RCC 7860 (cell line): ENCODE measurements around the gene KIAA1328.
"Not testable (repeated sequence)": the region's sequence is repeated elsewhere in the genome, so short reads cannot be mapped to it uniquely, and the experiment has no call there.

ENCODE experiments used
- DNase-seq: peaks from one replicate; pipeline ENCODE4 v3.0.0-alpha.2; 2015; ENCODE audit warnings: low spot score
- FAIRE-seq: peaks from 2 replicates; lab custom pipeline; 2012; peaks lifted over from hg19 to GRCh38; lab: Jason Lieb, UNC

Gene KIAA1328

DNA sequence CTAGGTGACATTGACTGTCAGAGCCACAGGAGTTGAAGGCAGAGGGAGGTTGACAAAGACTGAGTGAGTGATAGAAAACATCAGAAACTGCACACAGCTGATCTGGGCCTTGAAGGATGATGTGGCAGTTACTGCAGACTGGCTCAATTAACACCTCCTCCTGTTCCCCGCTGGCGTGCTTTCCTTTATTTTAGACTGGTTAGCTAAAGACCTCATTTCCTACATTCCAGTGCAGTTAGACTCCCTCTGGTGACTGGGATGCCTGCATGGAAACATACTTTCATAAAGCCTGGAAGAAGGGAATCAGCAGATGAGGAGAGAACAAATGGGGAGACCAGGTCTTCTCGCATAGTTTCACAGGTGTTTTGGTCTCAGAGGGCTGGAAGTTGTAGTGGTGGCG lies 7.2 kb upstream of the KIAA1328 start:
- DNase-seq (no peak), FAIRE-seq (no peak)

DNA sequence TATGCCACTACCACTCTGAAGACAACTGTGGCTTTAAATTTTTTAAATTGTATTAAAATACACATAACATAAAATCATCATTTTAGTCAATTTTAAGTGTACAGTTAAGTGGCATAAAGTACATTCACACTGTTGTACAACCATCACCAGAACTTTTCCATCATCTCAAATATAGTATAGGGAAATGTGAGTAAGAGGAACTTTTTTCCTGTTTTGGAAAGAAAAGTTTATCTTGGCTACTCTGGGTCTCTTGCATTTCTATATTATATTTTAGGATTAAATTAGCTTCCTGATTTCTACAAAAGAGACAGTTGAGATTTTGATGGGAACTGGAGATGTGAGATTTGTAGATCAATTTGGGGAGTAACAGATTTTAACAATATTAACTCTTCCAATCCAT lies 3.4 kb upstream of the KIAA1328 start:
- no peak for FAIRE-seq

DNA sequence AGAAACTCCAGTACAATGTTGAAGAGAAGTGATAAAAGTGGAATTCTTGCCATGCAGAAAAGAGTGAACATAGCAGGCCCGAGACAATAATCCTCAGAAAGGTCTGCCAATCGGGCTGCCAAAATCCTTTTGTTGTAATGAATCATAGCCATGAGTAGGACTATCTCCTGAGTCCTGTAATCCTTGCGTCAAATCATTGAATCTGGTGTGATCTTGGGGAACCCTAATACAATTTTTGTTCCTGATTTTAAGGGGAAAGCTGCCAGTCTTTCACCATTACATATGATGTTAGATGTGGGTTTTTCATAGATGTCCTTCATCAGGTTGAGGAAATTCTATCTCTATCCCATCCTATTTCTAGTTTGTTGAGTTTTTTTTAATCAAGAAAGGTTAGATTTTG lies 2.4 kb upstream of the KIAA1328 start:
- no peak for DNase-seq
- FAIRE-seq, result no peak

More for the DNA sequence above, 3.4 kb upstream of the KIAA1328 start:
- no peak for DNase-seq

DNA sequence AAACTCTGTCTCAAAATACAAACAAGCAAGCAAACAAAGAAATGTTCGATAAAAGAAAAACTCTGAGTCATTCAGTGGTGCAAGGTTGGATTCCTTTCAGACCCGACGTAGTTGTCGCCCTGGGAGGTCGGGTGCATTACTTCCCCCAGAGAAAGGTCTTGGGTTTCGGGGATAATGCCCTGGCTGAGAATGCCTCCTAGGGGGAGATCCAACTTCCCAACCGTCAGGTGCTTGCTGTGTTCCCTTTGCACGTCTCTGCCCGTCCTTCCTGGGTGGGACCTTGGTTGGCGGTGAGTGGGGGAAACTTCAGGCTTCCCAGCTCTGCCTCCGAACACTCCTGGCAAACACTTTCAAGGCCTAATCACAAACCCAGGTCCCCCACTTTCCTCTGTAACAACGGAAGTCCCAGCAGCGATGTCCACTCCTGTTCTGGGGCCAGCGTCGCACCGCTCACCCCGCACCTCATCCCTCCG lies 734 bp upstream of the KIAA1328 start:
- no peak for FAIRE-seq
- peak; percentile 8 for DNase-seq

DNA sequence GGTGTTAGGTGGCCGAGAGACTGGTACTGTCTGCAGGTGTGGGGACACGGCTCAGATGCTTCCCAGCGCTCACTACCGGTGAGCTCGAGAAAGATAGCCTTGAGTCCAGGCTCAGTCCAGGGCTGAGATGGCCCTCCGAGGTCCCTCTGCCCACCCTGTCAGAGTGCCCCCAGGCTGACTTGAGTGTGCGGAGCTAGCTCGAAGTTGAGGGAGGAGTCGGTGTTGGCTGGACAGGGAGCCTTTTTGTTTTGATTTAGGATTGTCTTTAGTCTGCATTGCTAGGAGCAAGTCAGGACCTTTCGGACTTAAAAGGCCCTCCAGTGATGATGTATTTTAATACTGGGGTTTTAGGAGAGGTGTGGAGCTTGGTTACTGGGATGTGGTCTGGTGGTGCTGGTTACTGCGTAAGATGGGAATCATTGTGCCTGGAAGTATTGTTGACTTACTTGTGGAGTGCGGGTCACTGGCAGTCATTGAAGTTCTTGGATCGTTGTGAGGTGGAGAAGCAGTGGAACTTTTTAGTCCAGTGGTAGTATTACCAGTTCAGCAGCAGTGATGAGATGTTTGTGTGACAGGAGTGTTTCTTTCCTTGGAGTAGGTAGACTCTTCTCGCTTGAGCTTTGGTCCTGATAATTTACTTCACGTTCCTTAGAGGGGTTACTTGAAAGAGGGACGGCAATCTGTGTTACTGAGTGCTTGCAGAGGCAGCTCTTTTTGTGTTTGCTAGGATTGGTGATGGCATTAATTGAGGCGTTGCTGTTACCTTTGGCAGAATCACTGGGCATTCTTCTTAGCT lies 633 bp downstream of the KIAA1328 start:
- DNase-seq (peak; percentile 4), FAIRE-seq (no peak)

DNA sequence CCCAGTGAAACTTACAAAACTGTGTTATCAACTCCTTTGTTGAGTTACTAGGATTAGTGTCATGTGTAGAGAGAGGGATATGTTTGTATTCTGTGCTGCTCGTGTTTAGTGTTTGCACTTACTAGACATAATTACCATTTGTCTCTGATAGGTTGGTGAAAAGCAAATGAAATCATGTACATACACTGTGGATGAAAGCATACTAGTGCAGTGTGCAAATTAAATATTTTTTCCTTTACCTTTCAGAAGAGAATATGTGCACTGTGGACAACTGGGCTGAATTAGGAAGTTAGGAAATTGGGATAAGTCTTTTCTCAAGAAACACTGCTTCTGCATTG lies 1.2 kb downstream of the KIAA1328 start:
- DNase-seq (no peak), FAIRE-seq (no peak)

DNA sequence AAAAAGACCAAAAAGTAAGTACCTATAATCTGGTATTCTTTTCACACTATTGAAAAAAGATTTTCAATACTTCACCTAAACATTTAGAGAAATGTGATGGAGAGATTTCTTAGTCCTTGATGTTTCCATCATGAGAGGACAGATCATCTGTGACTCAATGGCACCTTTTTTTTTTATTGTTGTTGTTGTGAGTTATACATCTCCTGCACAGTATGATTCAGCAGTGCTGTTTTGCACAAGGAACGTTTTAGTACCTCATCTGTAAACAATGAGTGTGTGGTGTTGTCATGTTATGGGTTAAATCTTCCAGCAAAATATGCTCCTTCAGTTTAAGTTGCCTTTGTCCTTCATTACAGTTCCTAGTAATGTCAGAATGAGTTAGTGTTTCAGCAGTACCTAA lies 2.2 kb downstream of the KIAA1328 start:
- FAIRE-seq, result no peak
- no peak for DNase-seq

DNA sequence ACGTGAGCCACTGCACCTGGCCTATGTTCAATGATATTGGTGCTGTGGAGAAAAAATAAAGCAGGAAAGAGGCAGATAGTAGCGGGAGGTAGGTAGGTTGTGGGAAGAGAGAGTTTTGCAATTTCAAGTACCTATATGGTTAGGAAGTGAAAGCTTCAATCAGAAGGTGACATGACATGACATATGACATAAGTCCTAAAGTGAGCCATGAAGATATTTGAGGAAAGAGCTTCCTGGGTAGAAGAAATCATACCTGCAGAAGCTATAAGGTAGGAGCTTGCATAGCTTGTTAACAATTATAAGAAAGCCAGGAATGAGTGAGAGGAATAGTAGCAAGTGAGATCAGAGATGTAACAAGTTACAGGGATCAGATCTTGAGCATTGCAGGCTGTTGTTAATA lies 4.2 kb downstream of the KIAA1328 start:
- DNase-seq (no peak), FAIRE-seq (no peak)

DNA sequence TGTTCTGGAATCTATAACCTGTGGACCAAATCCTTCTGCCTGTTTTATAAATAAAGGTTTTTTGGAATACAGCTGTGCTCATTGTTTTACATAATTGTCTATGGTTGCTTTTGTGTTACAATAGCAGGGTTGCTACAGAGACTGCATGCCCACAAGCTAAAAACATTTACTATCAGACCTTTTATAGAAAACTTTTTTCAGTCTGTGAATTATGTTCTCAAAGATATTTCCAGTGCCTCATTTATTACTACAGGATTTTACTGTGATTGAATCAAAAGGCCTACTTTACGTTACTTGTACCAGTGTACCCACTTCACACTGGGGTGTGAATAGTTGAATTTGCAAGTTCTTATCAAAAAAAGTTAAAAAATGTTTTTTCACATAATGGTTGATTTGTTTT lies 7.0 kb downstream of the KIAA1328 start:
- FAIRE-seq (no peak), DNase-seq (no peak)

DNA sequence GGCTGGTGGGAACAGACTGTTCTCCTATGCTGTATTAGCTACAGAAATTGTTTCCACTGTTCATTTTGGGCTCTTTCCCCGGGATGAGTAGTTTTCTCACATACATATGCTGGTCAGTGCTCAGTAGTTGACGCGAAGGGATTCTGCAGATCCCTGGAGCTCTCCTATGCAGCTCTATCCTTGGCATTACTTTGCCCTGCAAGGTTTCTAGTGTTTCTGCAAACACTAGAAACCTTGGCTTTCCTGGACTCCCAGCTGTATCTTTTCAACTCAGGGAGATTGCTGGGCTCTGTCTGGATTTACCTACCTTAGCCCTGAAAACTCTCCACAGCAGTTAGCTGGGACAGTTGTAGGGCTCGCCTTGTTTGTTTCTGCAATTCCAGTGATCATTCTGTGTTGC lies 10.9 kb downstream of the KIAA1328 start:
- DNase-seq (no peak), FAIRE-seq (no peak)

DNA sequence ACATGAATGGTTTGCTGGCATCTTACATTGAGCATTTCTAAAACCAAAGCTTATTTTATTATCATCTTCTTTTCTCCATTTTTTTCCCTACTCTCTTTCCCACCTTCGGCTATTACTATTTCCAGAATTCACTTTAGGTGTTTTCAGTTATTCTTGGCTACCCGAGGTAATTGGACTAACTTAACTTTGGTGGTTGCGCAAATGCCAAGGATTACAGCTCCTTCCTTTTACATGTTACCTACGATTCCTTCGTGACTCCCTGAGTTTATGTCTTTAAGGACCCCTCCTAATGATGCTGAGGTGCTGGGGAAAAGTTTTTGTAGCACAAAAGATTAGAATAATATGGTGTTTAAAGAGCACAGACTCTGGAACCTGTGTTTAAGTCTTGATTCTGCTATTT lies 14.3 kb downstream of the KIAA1328 start:
- no peak for FAIRE-seq
- no peak for DNase-seq

DNA sequence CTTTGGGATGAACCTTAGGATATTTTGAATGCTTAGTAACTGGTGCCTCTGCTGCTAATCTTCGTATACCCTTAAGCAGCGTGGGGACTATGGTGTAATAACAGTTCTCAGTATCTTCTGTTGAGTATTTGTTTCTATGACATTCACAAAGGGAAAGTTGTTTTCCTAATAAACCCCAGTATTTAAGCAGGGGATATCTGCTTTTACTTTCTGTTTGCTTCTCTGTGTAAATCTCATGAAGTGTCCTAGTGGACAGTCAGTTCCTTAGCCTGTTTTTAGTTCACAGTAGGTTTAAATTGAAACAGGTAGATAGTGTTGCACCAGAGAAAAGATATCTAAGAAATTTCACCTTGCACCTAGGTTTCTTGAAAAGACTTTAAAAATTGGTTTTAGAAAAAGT lies 14.9 kb downstream of the KIAA1328 start:
- no peak for FAIRE-seq
- DNase-seq, result no peak

DNA sequence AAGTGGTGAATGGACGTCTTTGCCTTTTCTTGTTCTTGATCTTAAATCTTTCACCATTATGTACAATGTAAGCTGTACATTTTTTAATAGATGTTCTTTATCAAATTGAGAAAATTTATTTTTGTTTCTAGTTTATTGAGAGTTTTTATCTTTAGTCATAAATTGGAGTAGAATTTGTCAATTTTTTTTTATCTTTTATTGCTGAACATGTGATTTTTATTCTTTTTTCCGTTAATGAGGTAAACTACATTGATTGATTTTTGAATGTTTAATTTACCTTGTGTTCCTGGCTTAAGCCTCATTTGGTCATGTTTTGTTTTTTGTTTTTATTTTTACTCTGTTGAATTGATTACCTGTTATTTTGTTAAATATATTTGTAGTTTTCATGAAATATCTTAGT lies 19.7 kb downstream of the KIAA1328 start:
- FAIRE-seq (peak; percentile 30), DNase-seq (no peak)

DNA sequence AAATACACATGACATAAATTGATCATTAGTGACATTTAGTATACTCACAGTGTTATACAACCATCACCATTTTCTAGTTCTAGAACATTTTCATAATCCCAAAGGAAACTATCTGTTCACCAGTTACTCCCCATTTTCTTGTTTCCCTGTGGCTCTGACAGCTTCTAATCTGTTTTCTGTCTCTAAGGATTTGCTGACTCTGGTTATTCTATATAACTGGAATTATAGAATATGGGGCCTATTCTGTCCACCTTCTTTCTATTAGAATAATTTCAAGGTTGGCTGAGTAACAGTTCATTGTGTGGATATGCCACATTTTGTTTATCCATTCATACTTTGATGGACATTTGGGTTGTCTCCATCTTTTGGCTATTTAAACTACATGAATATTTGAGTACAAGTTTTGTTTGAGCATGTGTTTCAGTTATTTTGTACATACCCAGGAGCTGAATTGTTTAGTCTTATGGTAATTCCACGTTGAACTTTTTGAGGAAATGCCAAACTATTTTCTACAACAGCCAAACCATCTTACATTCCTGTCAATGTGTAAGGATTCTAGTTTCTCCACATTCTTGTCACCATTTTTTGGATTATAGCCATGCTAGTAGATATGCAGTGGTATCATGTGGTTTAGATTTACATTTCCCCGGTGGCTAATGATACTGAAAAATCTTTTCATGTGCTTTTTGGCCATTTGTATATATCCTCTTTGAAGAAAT lies 20.5 kb downstream of the KIAA1328 start:
- FAIRE-seq (no peak), DNase-seq (no peak)

DNA sequence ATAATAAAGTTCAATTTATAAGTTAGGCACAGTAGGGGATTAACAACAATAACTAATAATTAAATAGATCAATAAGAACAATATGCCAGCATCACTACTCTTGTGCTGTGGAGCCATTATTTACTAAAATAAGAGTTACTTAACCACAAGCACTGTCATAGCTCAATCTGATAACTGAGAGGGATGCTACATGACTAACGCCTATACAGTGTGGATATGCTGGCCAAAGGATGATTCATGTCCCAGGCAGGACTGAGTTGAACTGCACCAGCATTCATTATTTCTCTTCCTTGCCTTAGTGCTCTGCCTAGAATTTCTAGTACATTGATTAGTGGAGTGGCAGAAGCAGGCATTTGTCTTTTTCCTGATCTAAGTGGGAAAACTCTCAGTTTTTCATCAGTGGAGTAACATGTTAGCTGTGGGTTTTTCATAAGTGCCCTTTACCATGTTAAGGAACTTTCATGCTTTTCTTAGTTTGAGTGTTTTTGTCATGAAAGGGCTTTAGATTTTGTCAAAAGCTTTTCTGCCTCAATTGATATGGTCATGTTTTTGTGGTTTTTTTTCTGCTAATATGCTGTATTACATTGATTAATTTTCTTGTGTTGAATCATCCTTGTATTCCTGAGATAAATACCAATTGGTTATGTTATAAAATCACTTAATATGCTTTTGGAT lies 21.7 kb downstream of the KIAA1328 start:
- peak; percentile 61 for DNase-seq
- peak; percentile 89 for FAIRE-seq

DNA sequence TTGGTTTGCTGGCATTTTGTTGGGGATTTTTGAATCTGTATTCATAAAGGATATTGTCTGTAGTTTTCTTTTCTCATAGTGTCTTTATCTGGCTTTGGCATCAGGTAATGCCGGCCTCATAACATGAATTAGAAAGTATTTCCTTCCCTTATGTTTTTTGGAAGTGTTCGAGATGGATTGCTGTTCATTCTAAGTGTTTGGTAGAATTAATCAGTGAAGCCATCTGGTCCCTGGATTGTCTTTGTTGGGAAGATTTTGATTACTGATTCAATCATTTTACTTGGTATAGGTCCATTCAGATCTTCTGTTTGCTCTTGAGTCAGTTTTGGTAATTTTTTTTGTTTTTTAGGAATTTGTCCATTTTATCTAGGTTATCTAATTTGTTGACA lies 22.3 kb downstream of the KIAA1328 start:
- no peak for FAIRE-seq
- DNase-seq, result no peak

DNA sequence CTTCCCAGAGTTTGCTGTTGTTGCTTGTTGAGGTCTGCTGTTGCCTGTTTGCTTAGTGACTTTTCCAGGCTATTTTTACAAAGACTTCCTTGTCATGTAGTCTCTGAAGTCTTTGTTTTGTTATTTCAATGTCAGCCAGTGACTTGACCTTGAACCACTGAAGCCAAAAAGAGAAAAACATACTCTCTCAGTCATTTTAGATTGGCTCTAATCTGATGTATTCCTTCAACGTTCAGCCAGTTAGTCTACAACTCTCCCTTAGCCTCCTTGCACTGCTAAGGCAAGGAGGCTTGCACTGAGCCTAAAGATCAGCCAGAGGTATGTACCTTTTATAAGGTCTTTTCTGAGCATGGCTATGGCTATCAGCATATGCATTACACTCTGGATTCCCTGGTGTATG lies 27.9 kb downstream of the KIAA1328 start:
- DNase-seq, result no peak
- FAIRE-seq, result no peak

DNA sequence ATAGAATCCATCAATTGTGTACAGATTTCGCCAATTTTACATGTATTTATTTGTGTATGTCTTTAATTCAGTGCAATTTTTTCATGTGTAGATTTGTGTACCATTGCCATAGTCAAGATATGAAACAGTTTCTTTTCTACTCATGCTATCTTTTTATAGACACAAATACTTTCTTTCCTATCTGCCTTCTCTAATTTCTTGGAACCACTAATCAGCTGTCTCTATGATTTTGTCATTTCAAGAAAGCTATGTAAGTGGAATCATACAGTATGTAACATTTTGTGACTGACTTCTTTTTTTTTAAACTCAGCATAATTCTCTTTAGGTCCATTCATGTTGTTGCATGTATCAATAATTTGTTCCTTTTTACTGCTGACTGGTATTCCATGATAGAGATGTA lies 33.3 kb downstream of the KIAA1328 start:
- FAIRE-seq, result no peak
- DNase-seq, result no peak

DNA sequence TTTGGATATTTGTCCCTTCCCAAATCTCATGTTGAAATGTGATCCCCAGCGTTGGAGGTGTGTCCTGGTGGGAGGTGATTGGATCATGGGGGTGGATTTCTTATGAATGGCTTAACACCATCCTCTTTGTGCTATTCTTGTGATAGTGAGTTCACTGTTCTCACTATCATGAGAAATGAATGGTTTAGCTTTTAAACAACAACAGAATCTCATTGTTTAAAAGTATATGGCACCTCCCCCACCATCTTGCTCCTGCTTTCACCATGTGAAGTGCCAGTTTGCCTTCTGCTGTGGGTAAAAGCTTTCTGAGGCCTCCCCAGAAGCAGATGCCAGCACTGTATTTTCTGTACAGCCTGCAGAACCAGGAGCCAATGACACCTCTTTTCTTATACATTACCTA lies 38.1 kb downstream of the KIAA1328 start:
- FAIRE-seq, result no peak

DNA sequence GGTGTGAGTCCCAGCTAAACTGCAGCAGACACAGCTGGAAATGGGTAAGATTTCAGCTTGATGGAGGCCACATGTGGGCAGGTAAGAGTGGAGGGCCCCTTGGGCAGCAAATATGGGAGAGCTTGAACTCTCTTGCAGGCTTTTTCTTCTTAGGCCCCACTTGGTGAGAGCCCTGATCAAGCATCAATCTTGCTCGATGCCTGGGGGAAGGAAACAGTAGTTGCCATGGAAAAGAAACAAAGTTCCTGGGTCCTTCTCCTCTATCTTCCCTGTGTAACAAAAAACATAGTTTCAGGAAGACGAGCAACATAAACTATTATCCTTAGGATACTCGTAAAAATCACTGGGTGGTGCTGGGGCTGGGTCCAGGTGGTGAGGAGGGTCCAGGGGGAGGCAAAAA lies 42.9 kb downstream of the KIAA1328 start:
- FAIRE-seq (no peak), DNase-seq (no peak)

More for the DNA sequence above, 38.1 kb downstream of the KIAA1328 start:
- DNase-seq, result no peak

DNA sequence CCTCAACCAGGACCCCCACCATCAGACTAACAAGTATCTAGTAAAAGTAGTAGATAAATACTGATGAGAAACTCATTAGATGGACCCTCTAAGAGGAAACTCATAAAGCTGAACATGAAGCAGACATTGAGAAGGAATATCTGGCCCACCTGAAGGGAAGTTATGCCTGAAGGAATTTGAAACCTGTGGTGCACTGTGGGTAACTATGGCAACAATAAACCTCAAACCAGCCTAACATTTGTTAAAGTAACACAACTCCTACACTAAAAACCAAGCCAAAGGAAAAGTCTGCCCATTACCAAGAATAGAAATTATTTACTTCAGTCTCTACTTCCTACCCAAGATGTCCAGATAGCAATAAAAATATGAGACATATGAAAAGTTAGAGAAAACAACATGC lies 43.4 kb downstream of the KIAA1328 start:
- FAIRE-seq (no peak), DNase-seq (no peak)

DNA sequence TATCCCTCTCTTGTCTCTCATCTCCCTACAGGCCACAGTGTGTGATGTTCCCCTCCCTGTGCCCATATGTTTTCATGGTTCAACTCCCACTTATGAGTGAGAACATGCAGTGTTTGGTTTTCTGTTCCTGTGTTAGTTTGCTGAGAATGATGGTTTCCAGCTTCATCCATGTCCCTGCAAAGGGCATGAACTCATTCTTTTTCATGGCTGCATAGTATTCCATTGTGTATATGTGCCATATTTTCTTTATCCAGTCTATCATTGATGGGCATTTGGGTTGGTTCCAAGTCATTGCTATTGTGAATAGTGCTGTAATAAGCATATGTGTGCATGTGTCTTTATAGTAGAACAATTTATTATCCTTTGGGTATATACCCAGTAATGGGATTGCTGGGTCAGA lies 44.9 kb downstream of the KIAA1328 start:
- not testable (repeated sequence) for FAIRE-seq, DNase-seq
